Activated CD8-positive, alpha-beta memory T cell treated with anti-CD3 and anti-CD28 coated beads for 4 hours (primary cell): ENCODE data around the gene SPIRE2.
"Not testable (repeated sequence)": the region's sequence is repeated elsewhere in the genome, so short reads cannot be mapped to it uniquely, and the experiment has no call there.

Experiments
- DNase-seq, 2 donors: peaks; one replicate each; pipeline ENCODE4 v3.0.0-alpha.2; 2020; ENCODE audit warnings: low read depth in 2 of 2

SPIRE2 gene

GRCh38 chr16:89863741-89864526, 35.7 kb downstream of the SPIRE2 start:
- DNase-seq, result peak in 1 of 2 donors; percentile 40

GRCh38 chr16:89864527-89864820, 36.2 kb downstream of the SPIRE2 start:
- DNase-seq, result no peak

- DNase-seq, result no peak
These were observed 39.6 kb downstream of the SPIRE2 start for GRCh38 chr16:89867918-89868317.

GRCh38 chr16:89869911-89870310, 41.6 kb downstream of the SPIRE2 start:
- DNase-seq, result no peak

GRCh38 chr16:89870440-89870839, 42.2 kb downstream of the SPIRE2 start:
- no peak for DNase-seq

- no peak for DNase-seq
These were observed 43.6 kb downstream of the SPIRE2 start for GRCh38 chr16:89871895-89872294.

- peak; percentile 72 to 74 for DNase-seq
These were observed 45.1 kb downstream of the SPIRE2 start, which contains the start of gene TCF25 for GRCh38 chr16:89873109-89873971. TSS of gene TCF25 (plus strand) at chr16:89873592. CDS start at chr16:89873668, 76 bp downstream.

GRCh38 chr16:89873972-89874689, 45.9 kb downstream of the SPIRE2 start:
- peak; percentile 91 to 92 for DNase-seq

- DNase-seq, result not testable (repeated sequence)
These were observed 50.8 kb downstream of the SPIRE2 start for GRCh38 chr16:89879123-89879522.

- no peak for DNase-seq
These were observed 52.4 kb downstream of the SPIRE2 start for GRCh38 chr16:89880477-89881367.

GRCh38 chr16:89881368-89881730, 53.1 kb downstream of the SPIRE2 start:
- DNase-seq, result no peak

GRCh38 chr16:89883346-89884040, 55.2 kb downstream of the SPIRE2 start:
- no peak for DNase-seq

- DNase-seq, result no peak
These were observed 55.8 kb downstream of the SPIRE2 start for GRCh38 chr16:89884041-89884421.

GRCh38 chr16:89887243-89887642, 59.0 kb downstream of the SPIRE2 start:
- DNase-seq, result no peak

GRCh38 chr16:89890200-89890599, 61.9 kb downstream of the SPIRE2 start:
- DNase-seq, result no peak

GRCh38 chr16:89890886-89891657, 62.8 kb downstream of the SPIRE2 start:
- no peak for DNase-seq

GRCh38 chr16:89892055-89892630, 63.9 kb downstream of the SPIRE2 start:
- no peak for DNase-seq

- DNase-seq, result no peak
These were observed 64.4 kb downstream of the SPIRE2 start for GRCh38 chr16:89892635-89893034.
